HG03025 (cell line): Measurements from ENCODE around the gene SMG6.

Experiments
- ATAC-seq: cut with Tn5 transposase; IDR thresholded peaks from one replicate; pipeline ENCODE4 v1.9.1; 2021; ENCODE audit warnings: mild to moderate bottlenecking, moderate library complexity; ENCODE audit not compliant: unreplicated experiment, low FRiP score

Gene SMG6

GRCh38 chr17:2037155-2037554, 266.4 kb downstream of the SMG6 start:
- ATAC-seq, result no peak

DNA sequence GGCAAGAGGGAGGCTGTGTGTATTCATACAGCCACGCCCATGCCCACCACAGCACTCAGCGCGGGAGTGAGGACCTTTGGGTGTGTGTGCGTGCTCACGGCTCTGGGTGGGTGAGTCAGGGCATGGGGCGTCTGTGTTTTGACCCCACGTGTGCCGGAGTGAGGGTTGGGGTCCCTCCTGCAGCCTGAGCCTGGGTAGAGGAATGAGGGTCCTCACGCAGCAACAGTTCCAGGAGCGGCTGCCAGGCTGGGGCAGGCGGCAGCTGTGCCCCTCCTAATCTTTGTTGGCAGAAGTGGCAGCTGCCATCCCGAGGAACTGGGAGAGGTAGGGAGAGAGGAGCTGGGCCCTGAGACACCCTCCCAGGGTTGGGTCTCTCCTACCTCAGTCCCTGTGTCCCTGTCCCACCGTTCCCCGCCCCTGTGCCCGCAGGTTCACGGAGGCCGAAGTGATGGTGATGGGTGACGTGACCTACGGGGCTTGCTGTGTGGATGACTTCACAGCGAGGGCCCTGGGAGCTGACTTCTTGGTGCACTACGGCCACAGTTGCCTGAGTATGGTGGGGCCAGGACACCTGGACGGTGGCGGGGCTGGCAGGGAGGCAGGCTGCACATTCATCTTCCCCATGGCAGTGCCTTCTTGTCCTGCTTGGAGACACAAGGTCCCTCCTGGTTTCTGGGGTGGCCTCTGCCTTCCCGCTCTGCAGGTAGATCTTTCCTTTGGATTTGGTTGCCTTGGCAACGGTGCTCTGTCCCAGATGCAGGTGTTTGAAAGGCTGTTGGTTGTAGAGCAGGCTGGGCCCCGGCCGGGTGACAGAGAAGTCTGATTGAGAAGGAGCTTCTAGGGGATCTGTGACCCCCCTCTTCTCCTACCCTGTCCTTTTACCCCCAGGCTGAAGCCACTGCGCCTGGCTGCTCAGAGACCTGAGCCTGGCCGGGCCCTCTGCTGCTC, 267.8 kb downstream of the SMG6 start:
- ATAC-seq, result no peak

DNA sequence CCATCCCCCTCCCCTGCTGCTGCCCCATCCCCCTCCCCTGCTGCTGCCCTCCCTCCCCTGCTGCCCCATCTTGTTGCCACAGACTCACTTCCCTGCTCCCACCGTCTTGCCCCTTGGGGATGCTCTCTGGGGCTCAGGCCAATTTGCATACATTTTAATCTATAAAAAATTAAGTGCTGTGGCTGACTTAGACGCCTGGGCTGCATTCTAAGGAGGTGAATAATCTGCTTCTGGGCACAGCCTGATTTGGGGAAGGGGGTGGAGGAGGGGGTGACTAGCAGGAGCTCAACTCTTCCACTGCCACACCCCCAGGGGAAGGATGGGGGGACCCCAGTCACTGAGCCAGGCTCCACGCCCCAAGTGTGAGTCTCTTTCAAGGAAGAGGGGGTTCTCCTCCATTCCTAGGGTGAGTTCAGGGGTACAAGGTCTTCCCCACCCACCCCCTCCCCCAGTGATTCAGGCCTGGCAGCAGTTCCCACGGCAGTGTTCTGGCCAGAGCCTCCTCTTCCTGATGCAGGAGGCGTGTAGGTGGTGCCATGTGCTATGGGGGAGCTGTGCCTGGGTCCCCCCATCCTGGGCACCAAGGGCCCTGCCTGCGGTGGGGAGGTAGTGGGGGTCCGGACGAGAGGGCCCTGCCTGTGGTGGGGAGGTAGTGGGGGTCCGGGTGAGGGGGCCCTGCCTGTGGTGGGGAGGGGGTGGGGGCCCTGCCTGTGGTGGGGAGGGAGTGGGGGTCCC, 268.6 kb downstream of the SMG6 start:
- ATAC-seq, result no peak

GRCh38 chr17:2034157-2034556, 269.4 kb downstream of the SMG6 start:
- no peak for ATAC-seq

DNA sequence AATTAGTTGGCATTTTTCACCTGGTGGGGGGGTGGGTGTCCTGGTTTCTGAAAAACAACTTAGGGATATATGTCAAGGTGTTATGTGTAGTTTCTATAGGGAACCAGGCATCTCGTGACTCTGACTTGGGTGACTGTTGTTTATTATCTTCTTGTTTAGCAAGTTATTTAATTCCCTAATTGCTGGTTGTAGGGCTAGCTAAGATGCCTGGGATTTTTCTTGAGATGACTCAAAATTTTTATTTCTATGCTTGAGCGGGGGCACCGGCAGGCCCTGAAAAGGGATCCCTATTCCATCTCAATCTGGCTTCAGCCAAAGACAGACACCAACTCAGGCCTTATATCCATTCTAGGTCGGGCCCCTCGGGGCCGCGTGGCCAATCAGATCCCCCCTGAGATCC, 270.4 kb downstream of the SMG6 start:
- no peak for ATAC-seq

DNA sequence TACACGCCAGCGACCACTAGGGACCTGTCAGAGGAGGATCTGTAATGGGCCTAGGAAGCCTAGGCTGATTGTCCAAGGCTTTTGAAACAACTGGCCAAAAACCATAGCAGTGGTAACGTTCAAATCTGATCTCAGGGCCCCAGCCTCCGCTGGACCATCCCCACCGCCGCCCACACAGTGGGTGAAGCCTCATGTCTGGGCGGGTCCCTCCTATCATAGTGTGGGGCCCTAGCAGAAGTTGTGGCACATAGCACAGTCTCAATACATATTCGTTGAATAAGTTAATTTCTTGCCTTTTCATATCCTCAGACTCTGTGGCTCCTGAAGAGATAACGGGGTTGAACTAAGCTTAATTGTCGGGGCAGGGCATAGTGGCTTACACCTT, 272.8 kb downstream of the SMG6 start:
- ATAC-seq, result no peak

GRCh38 chr17:2029911-2030778, 273.4 kb downstream of the SMG6 start, which contains the start of gene DPH1:
Gene DPH1 (plus strand): TSS chr17:2030153. CDS start chr17:2030170, 17 bp downstream.
- ATAC-seq, result peak; percentile 52

- ATAC-seq, result no peak
These were observed 274.8 kb downstream of the SMG6 start for GRCh38 chr17:2028737-2029136.

GRCh38 chr17:2028234-2028614, 275.4 kb downstream of the SMG6 start:
- ATAC-seq, result no peak

GRCh38 chr17:2027528-2028233, 275.9 kb downstream of the SMG6 start:
- ATAC-seq, result no peak

- no peak for ATAC-seq
These were observed 277.8 kb downstream of the SMG6 start for GRCh38 chr17:2025622-2026309.

GRCh38 chr17:2025220-2025621, 278.4 kb downstream of the SMG6 start, which contains the start of gene RTN4RL1:
Gene RTN4RL1 (minus strand): TSS chr17:2025334. CDS start chr17:2024865, 469 bp downstream.
- no peak for ATAC-seq

GRCh38 chr17:2024572-2025219, 278.9 kb downstream of the SMG6 start:
- no peak for ATAC-seq

DNA sequence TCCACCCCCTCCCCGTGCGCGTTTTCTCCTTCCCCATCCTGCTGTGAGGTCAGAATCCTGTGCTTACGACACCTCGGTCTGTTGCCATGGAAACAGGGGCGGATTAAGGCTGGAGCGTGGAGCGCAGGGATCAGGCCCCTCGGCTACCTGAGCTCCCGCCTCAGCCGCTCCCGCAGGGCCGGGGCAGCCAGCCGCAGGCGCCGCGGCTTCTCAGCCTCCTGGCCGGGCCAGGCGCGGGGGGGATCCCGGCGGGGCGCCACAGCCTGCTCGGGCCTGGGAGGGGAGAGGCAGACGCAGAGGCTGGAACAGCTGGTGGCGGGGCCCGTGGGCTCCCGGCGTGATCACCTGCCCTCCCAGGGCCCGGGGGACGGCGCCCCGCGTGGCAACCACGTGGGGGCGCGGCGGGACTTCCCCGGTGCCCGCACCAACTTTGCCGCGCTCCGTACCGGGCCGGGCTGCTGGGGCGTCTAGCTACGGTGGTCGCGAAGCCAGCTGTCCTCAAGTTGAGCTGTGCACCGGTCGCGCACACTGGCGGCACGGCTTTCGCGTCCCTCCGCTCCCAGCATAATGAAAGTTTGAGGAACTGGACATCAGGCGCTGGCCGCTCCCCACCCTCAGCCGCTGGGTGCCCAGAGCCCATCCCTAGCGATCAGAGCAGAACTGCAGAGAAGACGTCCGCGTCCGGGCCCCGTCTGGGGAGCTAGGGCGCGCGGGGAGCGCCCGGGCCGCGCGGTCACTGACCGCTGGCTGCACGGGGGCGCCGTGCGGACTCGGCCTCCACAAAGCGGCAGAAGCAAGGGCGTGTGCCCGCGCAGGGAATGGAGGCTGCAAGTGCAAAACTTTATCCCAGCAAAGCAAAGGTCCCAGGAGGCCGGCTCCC, 279.7 kb downstream of the SMG6 start:
- no peak for ATAC-seq

GRCh38 chr17:2023256-2023655, 280.3 kb downstream of the SMG6 start:
- no peak for ATAC-seq

DNA sequence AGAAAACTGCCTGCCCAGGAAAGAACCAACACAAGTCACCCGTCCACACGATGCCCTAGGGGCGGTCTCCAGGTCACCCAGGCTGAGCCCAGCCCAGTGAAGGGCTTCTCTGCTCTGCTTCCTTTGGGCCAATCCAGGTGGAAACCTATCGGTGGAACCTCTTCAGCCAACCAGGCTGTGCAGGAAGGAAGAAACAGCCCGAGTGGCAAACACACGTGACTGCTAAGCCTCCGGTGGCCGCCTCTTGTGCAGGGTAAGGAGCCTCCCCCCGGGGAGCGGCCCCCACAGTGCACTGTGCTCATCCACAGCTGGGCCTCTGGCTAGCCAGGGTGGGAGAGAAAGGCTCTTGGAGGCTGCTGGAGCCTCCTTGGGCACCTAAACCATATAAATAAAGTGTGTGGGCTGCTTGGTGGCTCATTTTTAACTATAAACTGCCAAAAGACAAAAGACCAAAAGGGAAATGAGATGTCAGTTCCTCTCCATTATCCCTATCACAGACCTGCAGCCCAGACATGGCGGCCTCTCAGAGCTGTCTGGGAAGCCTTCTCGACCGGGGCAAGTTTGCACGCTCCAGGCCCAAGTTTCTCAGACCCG, 280.8 kb downstream of the SMG6 start:
- ATAC-seq, result no peak

DNA sequence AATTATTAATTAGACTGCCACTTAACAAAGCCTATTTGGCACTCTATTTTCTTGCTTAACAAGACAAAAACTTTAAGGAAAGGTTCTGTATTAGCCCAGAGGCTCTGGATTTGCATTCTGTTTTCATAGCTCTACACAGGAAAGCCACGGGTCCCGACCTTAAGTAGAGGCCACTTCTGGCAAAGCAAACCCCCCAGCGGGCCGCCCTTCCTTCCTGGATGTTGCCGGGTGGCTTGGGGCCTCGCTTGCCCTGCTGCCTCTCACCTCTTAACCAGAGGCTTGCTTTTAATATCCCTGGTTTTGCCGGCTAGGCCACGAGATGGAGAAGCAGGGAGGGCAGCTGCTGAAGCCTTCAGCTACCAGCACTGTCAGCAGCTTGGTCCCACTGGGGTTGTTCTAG, 282.9 kb downstream of the SMG6 start:
- no peak for ATAC-seq

GRCh38 chr17:2019723-2020122, 283.9 kb downstream of the SMG6 start:
- no peak for ATAC-seq
